NCI-H1694 (cell line): ENCODE results near the gene TSPAN14.

Experiments
- DNase-seq: peaks from one replicate; lab custom pipeline; 2025; lab: John Stamatoyannopoulos, UW

Gene TSPAN14

GRCh38 chr10:80504897-80505465 lies 50.9 kb downstream of the TSPAN14 start:
- DNase-seq = no peak

DNA sequence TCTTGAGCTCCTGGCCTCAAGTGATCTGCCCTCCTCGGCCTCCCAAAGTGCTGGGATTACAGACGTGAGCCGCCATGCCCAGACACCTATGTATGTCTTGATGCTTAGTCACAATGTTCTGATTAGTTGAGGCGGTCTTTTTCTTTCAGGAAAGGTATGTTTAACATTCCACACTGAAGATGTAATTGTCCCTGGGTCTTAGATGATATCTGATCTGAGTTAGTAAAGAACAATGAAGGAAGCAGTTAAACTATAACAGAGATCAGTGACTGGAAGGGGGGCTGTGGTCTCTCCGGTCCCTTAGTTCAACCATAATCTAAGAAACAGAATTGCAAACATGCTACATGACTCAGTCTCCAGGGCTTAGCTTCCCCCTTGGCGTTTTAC lies 52.1 kb downstream of the TSPAN14 start:
- no peak for DNase-seq

DNA sequence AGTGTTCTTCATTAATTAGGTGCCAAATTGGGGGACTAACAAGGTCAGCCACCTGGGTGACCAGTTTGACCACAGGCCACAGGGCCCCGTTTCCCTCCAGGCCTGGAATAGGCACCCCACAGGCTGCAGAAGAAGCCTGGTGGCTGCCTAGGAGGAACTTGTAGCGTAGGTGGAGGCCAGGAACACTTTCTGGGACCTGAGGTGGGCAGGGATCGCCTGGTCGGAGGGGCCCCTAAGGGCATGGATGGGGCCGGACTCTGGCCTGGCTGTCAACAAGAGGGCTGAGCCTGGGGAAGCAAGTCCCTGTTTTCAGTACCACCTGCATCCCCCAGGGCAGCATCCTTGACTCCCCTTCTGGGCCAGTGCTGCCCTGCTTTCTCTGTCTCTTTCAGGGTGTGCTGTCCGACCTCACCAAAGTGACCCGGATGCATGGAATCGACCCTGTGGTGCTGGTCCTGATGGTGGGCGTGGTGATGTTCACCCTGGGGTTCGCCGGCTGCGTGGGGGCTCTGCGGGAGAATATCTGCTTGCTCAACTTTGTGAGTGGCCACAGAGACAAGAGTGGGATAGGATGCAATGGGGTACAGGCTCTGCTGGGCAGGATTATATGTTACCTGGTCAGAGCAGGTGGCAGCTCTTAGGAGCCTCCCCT lies 52.9 kb downstream of the TSPAN14 start:
- no peak for DNase-seq

- DNase-seq = no peak
Measured at GRCh38 chr10:80509108-80509402, 54.9 kb downstream of the TSPAN14 start.

DNA sequence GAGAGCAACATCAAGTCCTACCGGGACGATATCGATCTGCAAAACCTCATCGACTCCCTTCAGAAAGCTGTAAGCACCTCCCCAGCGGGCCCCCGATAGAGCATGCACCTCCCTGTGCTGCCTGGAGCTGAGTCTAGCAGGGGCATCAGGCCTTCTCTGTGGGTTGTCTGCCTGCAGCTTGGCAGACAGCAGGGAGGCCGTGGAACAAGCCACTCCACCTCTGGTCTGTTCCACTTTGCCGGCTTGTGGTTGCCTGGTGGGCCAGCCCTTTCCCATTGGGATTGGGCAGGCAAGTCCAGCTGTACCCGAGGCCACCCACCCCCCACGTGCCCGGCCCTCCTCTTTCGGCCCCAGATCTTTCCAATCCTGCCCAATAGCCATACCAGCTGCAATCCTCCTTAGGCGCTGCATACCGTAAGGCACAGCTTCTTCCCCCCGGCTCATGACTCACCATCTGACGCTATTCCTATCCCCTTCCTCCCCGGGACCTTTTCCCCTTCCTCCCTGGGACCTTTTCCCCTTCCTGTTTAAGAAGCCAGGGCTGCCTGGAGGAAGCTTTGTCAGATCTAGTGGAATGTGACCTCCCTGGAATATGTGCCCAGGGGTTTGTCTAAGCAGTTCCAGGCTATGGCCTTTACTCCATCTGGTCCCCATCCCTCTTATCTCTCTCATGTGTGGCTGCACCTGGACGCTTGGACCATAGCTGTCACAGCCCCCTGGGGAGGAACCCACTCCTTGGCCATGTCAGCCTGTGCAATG lies 55.5 kb downstream of the TSPAN14 start:
- no peak for DNase-seq

- DNase-seq = no peak
Measured at GRCh38 chr10:80512031-80512526, 58.0 kb downstream of the TSPAN14 start.

GRCh38 chr10:80513106-80513505 lies 59.0 kb downstream of the TSPAN14 start:
- DNase-seq = no peak

DNA sequence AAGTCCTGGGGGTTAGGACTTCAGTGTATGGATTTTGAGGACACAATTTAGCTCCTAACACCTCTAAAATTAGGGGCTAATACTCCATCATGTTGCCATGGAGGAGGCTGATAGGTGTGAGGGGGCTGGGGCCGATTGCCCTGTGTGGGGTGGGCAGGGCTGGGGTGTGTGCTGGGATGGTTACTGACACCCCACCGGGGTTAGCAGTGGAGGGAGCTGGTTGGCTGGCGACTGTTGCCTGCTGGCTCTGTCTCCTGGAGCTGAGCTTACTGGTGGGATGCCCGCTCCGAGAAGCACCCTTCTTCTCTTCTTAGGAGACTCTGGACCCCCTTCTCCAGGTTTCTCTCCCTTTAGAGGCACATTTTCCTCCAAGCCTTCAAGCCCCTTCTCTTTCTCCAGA lies 61.4 kb downstream of the TSPAN14 start:
- no peak for DNase-seq

GRCh38 chr10:80515941-80516340 lies 61.8 kb downstream of the TSPAN14 start:
- no peak for DNase-seq

DNA sequence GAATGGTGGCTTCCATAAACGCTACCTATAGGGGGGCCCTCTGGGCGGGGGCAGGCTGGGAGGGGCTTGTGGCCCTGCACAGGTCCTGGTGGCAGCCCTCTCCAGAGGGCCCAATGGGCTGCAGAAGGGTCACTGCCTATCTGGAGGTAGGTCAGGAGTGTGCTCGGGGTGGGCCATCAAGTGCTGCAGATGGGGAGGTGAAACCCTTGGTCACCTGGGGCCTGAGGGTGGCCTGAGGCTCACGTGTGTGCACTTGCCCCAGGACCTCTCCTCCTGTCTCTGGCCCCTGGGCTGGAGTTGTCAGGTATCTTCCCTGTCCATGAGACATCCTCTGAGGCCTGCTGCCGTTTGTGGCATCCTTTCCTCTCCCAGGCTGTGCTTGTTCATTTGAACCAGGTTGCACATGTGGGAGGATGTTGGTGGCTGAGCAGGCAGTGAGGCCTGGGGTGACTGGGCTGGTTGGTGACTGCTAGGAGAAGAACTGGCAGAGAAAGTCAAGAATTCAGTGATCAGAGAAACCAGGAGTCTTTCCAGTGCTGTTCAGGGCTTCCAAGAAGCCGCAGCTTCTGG lies 62.5 kb downstream of the TSPAN14 start:
- DNase-seq = no peak

GRCh38 chr10:80517416-80518142 lies 63.5 kb downstream of the TSPAN14 start:
- DNase-seq = no peak

DNA sequence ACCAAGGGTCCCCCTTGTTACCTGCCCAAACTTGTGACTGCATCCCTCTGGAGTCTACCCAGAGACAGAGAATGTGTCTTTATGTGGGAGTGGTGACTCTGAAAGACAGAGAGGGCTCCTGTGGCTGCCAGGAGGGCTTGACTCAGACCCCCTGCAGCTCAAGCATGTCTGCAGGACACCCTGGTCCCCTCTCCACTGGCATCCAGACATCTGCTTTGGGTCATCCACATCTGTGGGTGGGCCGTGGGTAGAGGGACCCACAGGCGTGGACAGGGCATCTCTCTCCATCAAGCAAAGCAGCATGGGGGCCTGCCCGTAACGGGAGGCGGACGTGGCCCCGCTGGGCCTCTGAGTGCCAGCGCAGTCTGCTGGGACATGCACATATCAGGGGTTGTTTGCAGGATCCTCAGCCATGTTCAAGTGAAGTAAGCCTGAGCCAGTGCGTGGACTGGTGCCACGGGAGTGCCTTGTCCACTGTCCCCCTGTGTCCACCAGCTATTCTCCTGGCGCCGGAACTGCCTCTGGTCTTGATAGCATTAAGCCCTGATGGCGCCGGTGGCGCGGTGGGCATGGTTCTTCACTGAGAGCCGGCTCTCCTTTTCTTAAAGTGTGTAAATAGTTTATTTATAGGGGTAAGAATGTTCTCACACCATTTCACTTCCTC lies 64.2 kb downstream of the TSPAN14 start:
- no peak for DNase-seq

GRCh38 chr10:80518807-80519360 lies 64.8 kb downstream of the TSPAN14 start:
- no peak for DNase-seq

- DNase-seq = no peak
Measured at GRCh38 chr10:80519936-80520650, 66.0 kb downstream of the TSPAN14 start.

GRCh38 chr10:80520661-80521470 lies 66.8 kb downstream of the TSPAN14 start:
- no peak for DNase-seq

- DNase-seq = no peak
Measured at GRCh38 chr10:80522756-80523363, 68.8 kb downstream of the TSPAN14 start.

GRCh38 chr10:80523773-80524172 lies 69.7 kb downstream of the TSPAN14 start:
- DNase-seq = no peak

DNA sequence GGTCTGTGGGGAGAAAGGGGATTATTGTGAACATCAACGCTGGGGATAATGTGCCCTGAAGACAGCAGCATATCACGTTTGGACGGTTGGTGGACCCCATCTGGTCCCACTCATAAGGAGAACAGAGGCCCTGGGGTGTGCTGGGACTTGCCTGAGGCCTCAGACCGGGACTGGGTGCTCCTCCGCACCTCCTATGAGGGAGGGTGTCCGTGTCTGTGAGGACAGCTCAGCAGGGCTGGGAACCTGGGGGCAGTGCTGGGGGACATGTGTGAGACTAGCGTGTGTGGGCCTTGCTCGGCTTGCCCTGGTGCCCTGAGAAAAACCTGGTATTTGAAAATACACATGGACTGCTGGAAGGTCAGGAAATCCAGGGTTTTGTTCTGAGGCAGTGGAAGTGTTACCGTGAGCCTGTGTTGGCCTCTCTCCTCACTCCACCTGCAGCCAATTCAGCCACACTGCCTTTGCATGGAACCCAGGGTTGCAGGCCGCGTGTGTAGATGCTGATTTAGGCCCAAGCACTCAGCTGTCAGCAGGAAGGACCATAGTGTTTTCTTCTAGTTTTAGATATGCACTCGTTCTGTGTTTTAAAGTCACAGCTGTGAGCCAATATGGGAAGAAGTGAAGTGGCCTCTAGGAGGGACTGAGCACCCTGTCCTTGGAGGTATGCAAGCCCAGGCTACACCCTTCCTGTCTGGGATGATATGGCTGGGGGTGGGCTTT lies 70.2 kb downstream of the TSPAN14 start:
- DNase-seq = no peak

DNA sequence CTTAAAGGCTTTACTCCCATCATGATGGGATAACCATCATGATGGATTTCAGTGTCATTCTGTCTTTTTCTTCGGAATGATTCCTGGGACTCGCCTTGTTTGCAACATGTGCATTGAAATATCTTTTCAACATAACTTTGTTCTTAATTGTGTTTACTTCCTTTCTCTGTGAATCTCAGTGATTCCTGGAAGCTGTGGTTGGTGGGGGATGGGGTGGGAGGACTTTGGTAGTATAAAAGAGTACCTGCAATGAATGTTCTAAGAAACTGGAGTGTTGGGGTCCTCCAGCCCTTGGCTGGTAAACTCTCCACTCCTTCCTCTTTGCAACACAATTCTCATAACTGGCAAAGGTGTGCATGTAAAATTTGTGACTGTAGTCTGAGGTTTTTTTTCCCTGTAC lies 72.1 kb downstream of the TSPAN14 start:
- no peak for DNase-seq
